Prostate gland (tissue), 2 donors: ENCODE results near the gene ZHX3. TPM values are rescaled to one million over a fixed set of nuclear protein-coding genes. Genes with fewer than 3 reads are reported as not detected.

ENCODE experiments used
- DNase-seq: peaks from one replicate; pipeline ENCODE4 v3.0.0-alpha.2; 2019; ENCODE audit warnings: low spot score
- H3K27ac ChIP-seq, 2 donors: fragments of 200-600 bp; sonication (generic); 2 replicates each; pipeline ENCODE4 v1.5.1; 2017 to 2019
- H3K27me3 ChIP-seq: fragments of 200-600 bp; sonication (generic); replicated peaks from 2 replicates; pipeline ENCODE4 v1.5.1; 2019; ENCODE audit not compliant: insufficient read depth
- H3K36me3 ChIP-seq, 2 donors: fragments of 200-600 bp; sonication (generic); 1 replicate in 1 of 2; 2 replicates in 1 of 2; pipeline versions ENCODE4 v1.5.1 to v1.8.1; 2017 to 2019
- H3K4me1 ChIP-seq: fragments of 200-600 bp; sonication (generic); replicated peaks from 2 replicates; pipeline ENCODE4 v1.5.1; 2019
- H3K4me3 ChIP-seq, 2 donors: fragments of 200-600 bp; sonication (generic); 2 replicates each; pipeline ENCODE4 v1.5.1; 2017 to 2019
- H3K9me3 ChIP-seq: fragments of 200-600 bp; sonication (generic); 2 replicates; pipeline ENCODE4 v1.5.1; 2017
- CTCF ChIP-seq, 4 experiments: fragments of 200-600 bp in 2 of 4; fragments of 450-650 bp in 2 of 4; sonication (generic) in 2 of 4; IDR thresholded peaks; 1 replicate in 3 of 4; 2 replicates in 1 of 4; pipeline ENCODE4 v1.5.1; 2016 to 2019; ENCODE audit warnings: antibody characterized with exemption in 4 of 4, mild to moderate bottlenecking in 2 of 4, moderate library complexity in 2 of 4
- POLR2A ChIP-seq: fragments of 450-650 bp; IDR thresholded peaks from one replicate; pipeline ENCODE4 v1.6.1; 2016; ENCODE audit warnings: antibody characterized with exemption, mild to moderate bottlenecking
- POLR2AphosphoS5 ChIP-seq: sonication (generic); formaldehyde crosslinking; IDR thresholded peaks from one replicate; pipeline ENCODE4 v1.6.1; 2017; ENCODE audit warnings: antibody characterized with exemption
- WGBS: methylation state at CpG from one replicate; pipeline ENCODE4 v1.1.5; 2018; 5-methylcytosine and 5-hydroxymethylcytosine counted together
- intact Hi-C: fragments of 100-400 bp; cut with DNase I; formaldehyde crosslinking; loops from one replicate; pipeline ENCODE4 v1.14.2; 2022
- total RNA-seq, 2 donors: library from RNA; depleted of rRNA; stranded (reverse); fragments of >200 nt; gene quantifications; one replicate each; pipeline ENCODE4 v1.1.0, GENCODE V29; 2016

The ZHX3 gene
- total RNA-seq, 2 donors from 2014 or later: 24.9 to 42.6 TPM

GRCh38 chr20:41185013-41185757 is 132.3 kb downstream of the ZHX3 start:
- no peaks in the 10 kb centered on the region for H3K9me3 ChIP-seq
- DNase-seq: no peak
- intact Hi-C loops: no loop called here
- H3K4me3 ChIP-seq: no peak overlapping the region
- H3K4me1 ChIP-seq: no peaks in the 10 kb centered on the region
- WGBS: 81% methylated on average over 11 of the region's 11 CpGs
- H3K36me3 ChIP-seq: no peaks in the 10 kb centered on the region
- H3K27ac ChIP-seq: no peak overlapping the region
- TF ChIP-seq POLR2A: no peak
- TF ChIP-seq POLR2AphosphoS5: no peak
- no peak for TF ChIP-seq CTCF (IDR thresholded peaks at IDR 0.05)
- no peaks in the 10 kb centered on the region for H3K27me3 ChIP-seq

GRCh38 chr20:41183831-41184230 is 133.7 kb downstream of the ZHX3 start:
- no peak for TF ChIP-seq POLR2A
- TF ChIP-seq CTCF (IDR thresholded peaks at IDR 0.05): no peak
- TF ChIP-seq POLR2AphosphoS5: no peak
- WGBS: 61% methylated on average over 2 of the region's 2 CpGs
- no peaks in the 10 kb centered on the region for H3K4me1 ChIP-seq
- no peaks in the 10 kb centered on the region for H3K27me3 ChIP-seq
- intact Hi-C loops: no loop called here
- H3K36me3 ChIP-seq: no peaks in the 10 kb centered on the region
- no peak for DNase-seq
- no peaks in the 10 kb centered on the region for H3K9me3 ChIP-seq
- H3K27ac ChIP-seq: no peak overlapping the region
- no peak overlapping the region for H3K4me3 ChIP-seq

- TF ChIP-seq POLR2AphosphoS5 (no peak), CTCF (IDR thresholded peaks at IDR 0.05) (no peak), POLR2A (no peak)
- Histone ChIP-seq H3K27me3 (no peaks in the 10 kb centered on the region), H3K4me1 (no peaks in the 10 kb centered on the region), H3K4me3 (no peak overlapping the region), H3K27ac (no peak overlapping the region), H3K36me3 (no peaks in the 10 kb centered on the region), H3K9me3 (no peaks in the 10 kb centered on the region)
- WGBS: 97% methylated on average over 6 of the region's 6 CpGs
- intact Hi-C loops: no loop called here
- no peak for DNase-seq
Measured at GRCh38 chr20:41183391-41183790, 134.1 kb downstream of the ZHX3 start.

- H3K27me3 ChIP-seq: no peaks in the 10 kb centered on the region
Measured at GRCh38 chr20:41182296-41183212, 135.0 kb downstream of the ZHX3 start.

More at GRCh38 chr20:41182296-41183212, 135.0 kb downstream of the ZHX3 start:
- Histone ChIP-seq H3K4me3 (no peak overlapping the region), H3K9me3 (no peaks in the 10 kb centered on the region), H3K4me1 (no peaks in the 10 kb centered on the region), H3K36me3 (no peaks in the 10 kb centered on the region), H3K27ac (no peak overlapping the region)
- DNase-seq: no peak
- TF ChIP-seq POLR2AphosphoS5: no peak
- no peak for TF ChIP-seq CTCF (IDR thresholded peaks at IDR 0.05)
- no peak for TF ChIP-seq POLR2A
- WGBS: 85% methylated on average over 10 of the region's 10 CpGs
- intact Hi-C loops: no loop called here
